HepG2 (cell line): Measurements from ENCODE around the gene NAA25. TPM values are rescaled to one million over a fixed set of nuclear protein-coding genes. Genes with fewer than 3 reads are reported as not detected.

Source experiments
- ATAC-seq: fragments of 200-7000 bp; cut with Tn5 transposase; 3 replicates; pipeline ENCODE4 v1.9.1; 2020; ENCODE audit warnings: mild to moderate bottlenecking, moderate library complexity
- BruUV-seq: library from RNA; stranded (reverse); fragments of 400-500 nt; replicated peaks from 2 replicates; lab custom pipeline; 2021; lab: Mats Ljungman, UMichigan
- CTCF ChIA-PET: fragments of 300-600 bp; formaldehyde crosslinking; extraction: SDS; loops from one replicate; lab custom pipeline; 2021; ENCODE audit warnings: low total read pairs, inconsistent platforms, low intra/inter-chr PET ratio; lab: Yijun Ruan, JAX
- POLR2A ChIA-PET: fragments of 350-600 bp; sonication (Branson Sonifier 250); formaldehyde crosslinking; loops from one replicate; lab custom pipeline; 2020; ENCODE audit warnings: antibody characterized with exemption, inconsistent platforms; lab: Yijun Ruan, JAX
- DNase-seq: peaks from one replicate; pipeline ENCODE4 v3.0.0-alpha.2; 2015; ENCODE audit warnings: low spot score
- FAIRE-seq: peaks from 3 replicates; lab custom pipeline; 2011; peaks lifted over from hg19 to GRCh38; lab: Jason Lieb, UNC
- H2AFZ ChIP-seq: one replicate; pipeline ENCODE4 v1.6.1; 2011; ENCODE audit warnings: low read length, inconsistent platforms
- H3K27ac ChIP-seq: fragments of 300-600 bp; 3 replicates; pipeline ENCODE4 v1.8.0; 2011; ENCODE audit warnings: mixed run types, mild to moderate bottlenecking, mixed read lengths, low read length, inconsistent platforms; ENCODE audit not compliant: insufficient read depth; ENCODE audit errors: extremely low read length
- H3K27me3 ChIP-seq, 2 experiments: fragments of 200-600 bp in 1 of 2; 2 replicates in 1 of 2; 3 replicates in 1 of 2; pipeline versions ENCODE4 v1.6.0 to v1.8.0; 2011; ENCODE audit warnings: low read length in 2 of 2, mild to moderate bottlenecking in 2 of 2, moderate library complexity in 2 of 2, inconsistent platforms in 1 of 2; ENCODE audit not compliant: insufficient read depth in 2 of 2, control insufficient read depth in 1 of 2
- H3K36me3 ChIP-seq, 2 experiments: fragments of 200-600 bp in 1 of 2; replicated peaks in 1 of 2; 2 replicates in 1 of 2; 3 replicates in 1 of 2; pipeline versions ENCODE4 v1.5.1 to v1.8.0; 2011; ENCODE audit warnings: low read length in 2 of 2, inconsistent platforms in 1 of 2; ENCODE audit not compliant: insufficient read depth in 2 of 2, control insufficient read depth in 1 of 2
- H3K4me1 ChIP-seq: 2 replicates; pipeline ENCODE4 v1.5.1; 2012; ENCODE audit warnings: low read length, inconsistent platforms; ENCODE audit not compliant: insufficient read depth
- H3K4me2 ChIP-seq: 2 replicates; pipeline ENCODE4 v1.6.0; 2011; ENCODE audit warnings: low read depth, low read length, inconsistent platforms
- H3K4me3 ChIP-seq, 3 experiments: fragments of 200-600 bp in 1 of 3; sonication (generic), shearing (Covaris generic) in 1 of 3; replicated peaks in 1 of 3; 2 replicates each; pipeline ENCODE4 v1.5.1; 2011 to 2016; ENCODE audit warnings: low read length in 3 of 3, inconsistent platforms in 2 of 3, low read depth in 2 of 3, mild to moderate bottlenecking in 2 of 3, control low read depth in 1 of 3, mixed read lengths in 1 of 3; ENCODE audit not compliant: insufficient read depth in 1 of 3
- H3K79me2 ChIP-seq: one replicate; pipeline ENCODE4 v1.6.1; 2011; ENCODE audit warnings: low read length, inconsistent platforms; ENCODE audit not compliant: insufficient read depth
- H3K9ac ChIP-seq: 2 replicates; pipeline ENCODE4 v1.6.0; 2011; ENCODE audit warnings: mild to moderate bottlenecking, low read depth, low read length, inconsistent platforms; ENCODE audit not compliant: insufficient read depth
- H3K9me3 ChIP-seq: 2 replicates; pipeline ENCODE4 v1.5.1; 2012; ENCODE audit warnings: mild to moderate bottlenecking, low read length
- H4K20me1 ChIP-seq: 2 replicates; pipeline ENCODE4 v1.6.0; 2011; ENCODE audit warnings: inconsistent platforms, mild to moderate bottlenecking, low read length, moderate library complexity; ENCODE audit not compliant: insufficient read depth
- HOXA9 ChIP-seq: sonication (generic); formaldehyde crosslinking; IDR thresholded peaks from 2 replicates; pipeline ENCODE4 v1.8.1; 2022; ENCODE audit warnings: missing genetic modification reagents, mild to moderate bottlenecking, moderate library complexity, borderline replicate concordance
- TBL1XR1 ChIP-seq: fragments of 150-350 bp; IDR thresholded peaks from 2 replicates; pipeline ENCODE4 v1.6.1; 2014; ENCODE audit warnings: borderline replicate concordance, low read length; ENCODE audit not compliant: partially characterized antibody
- TCF12 ChIP-seq, 2 experiments: fragments of 450-650 bp in 1 of 2; sonication (generic) in 1 of 2; formaldehyde crosslinking in 1 of 2; IDR thresholded peaks; 2 replicates each; pipeline versions ENCODE4 v1.6.1 to v1.8.0; 2017 to 2022; ENCODE audit warnings: antibody characterized with exemption in 1 of 2, mild to moderate bottlenecking in 1 of 2, missing genetic modification reagents in 1 of 2, moderate library complexity in 1 of 2
- ZNF607 ChIP-seq: sonication (generic); formaldehyde crosslinking; IDR thresholded peaks from 2 replicates; pipeline ENCODE4 v1.5.1; 2020; ENCODE audit warnings: missing genetic modification reagents, mild to moderate bottlenecking, borderline replicate concordance
- WGBS: methylation state at CpG from one replicate; pipeline ENCODE4 v1.1.6; 2017; ENCODE audit warnings: low lambda C conversion rate; 5-methylcytosine and 5-hydroxymethylcytosine counted together
- in situ Hi-C: cut with HindIII; loops from 2 replicates; pipeline ENCODE4 v1.10.0; 2017; ENCODE audit warnings: low pct_unique_long_range_greater_than_20kb; ENCODE audit not compliant: extremely low pct_ligation_motif_present
- intact Hi-C: fragments of 100-400 bp; cut with micrococcal nuclease; formaldehyde crosslinking; loops from one replicate; pipeline ENCODE4 v1.10.0; 2022; ENCODE audit not compliant: unreplicated experiment
- polyA plus RNA-seq, 8 experiments: library from polyadenylated mRNA; depleted of rRNA in 3 of 8; stranded (reverse) in 7 of 8; unstranded in 1 of 8; fragments of >200 nt; fragmentation: Illumina TruSeq in 4 of 8; extraction: Trizol in 4 of 8; gene quantifications; 2 replicates each; pipeline versions ENCODE4 v1.2.1 to v1.2.3, GENCODE V29; 2011 to 2016; ENCODE audit warnings: low read depth in 4 of 8, missing spikeins in 1 of 8, mixed read lengths in 1 of 8; ENCODE audit not compliant: insufficient read depth in 1 of 8
- total RNA-seq, 5 experiments: library from RNA; depleted of rRNA; stranded (reverse); fragments of >200 nt; fragmentation: Illumina TruSeq; extraction: Trizol; gene quantifications; 2 replicates each; pipeline ENCODE4 v1.2.3, GENCODE V29; 2016; ENCODE audit warnings: low read depth in 1 of 5

NAA25 gene
- total and polyA plus RNA-seq, 2 of the 13 experiments (the other 11 are each of a cell fraction or from before 2014, with no cell fraction given) = 11.4 to 32.0 TPM

DNA sequence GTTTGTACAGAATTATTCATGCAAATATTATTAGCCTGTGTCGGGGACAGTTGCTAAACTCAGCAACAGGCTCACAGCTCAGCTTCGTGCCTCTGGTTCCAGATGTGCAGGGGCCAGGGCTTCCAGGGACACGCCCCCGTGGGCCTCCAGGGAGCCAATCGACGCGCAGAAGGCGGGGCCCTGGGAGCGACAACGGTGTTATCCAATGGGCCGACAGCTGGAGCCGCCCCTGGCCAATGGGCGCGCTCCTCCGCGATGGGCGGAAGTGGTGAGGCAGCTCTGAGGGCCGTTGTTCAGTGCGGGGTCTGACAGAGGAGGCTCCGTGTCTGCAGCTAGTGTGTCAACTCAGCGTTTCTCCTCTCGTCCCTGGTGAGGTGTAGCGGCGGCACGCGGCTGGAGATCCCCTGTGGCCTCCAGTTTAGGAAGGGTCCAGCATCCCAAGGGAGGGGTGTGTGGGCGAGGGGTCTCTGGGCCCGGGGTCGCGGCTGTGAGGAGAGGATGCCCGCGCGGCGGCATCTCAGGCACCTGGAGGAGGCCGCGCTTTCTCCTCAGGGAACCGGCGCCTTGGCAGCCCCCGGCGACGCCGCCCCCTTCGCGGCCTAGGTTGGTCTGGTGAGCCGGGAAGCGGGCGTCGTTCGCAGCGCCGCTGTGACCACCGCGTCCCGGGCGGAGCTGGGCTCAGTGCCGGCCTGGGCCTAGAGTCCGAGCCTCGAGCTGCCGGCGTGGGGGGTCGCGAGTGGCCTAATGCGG, 16.8 kb upstream of the NAA25 start, which contains the start of gene TRAFD1 (continued):
- TF ChIP-seq TBL1XR1 (peak; percentile 13), ZNF607 (peak; percentile 82; the same call in 1 of the 2 replicates)

- ATAC-seq (peak; percentile 3), FAIRE-seq (no peak), DNase-seq (no peak)
- Histone ChIP-seq H3K36me3 (no peaks in the 10 kb centered on the region), H3K4me2 (peak overlapping the region; percentile 96), H4K20me1 (no peaks in the 10 kb centered on the region), H3K4me1 (peaks cover 51% of the 10 kb centered on the region), H3K27me3 (no peaks in the 10 kb centered on the region), H3K27ac (peak overlapping the region; percentile 56), H3K79me2 (peaks cover 10% of the 10 kb centered on the region), H3K9me3 (no peaks in the 10 kb centered on the region), H3K9ac (no peak overlapping the region), H2AFZ (no peak overlapping the region), H3K4me3 (peak overlapping the region in 2 of 3 experiments; percentile 29 to 81; a peak in 3 of 6 replicates)
- no TSS peak for BruUV-seq
- CTCF ChIA-PET = no interaction called here
- TF ChIP-seq TCF12 (IDR thresholded peaks at IDR 0.05) (no peak), TCF12 (CRISPR knock-in tag; IDR thresholded peaks at IDR 0.05) (no peak), HOXA9 (CRISPR knock-in tag) (0 out of 2 replicates have a peak, but pooled peaks have one; percentile 20)
- intact Hi-C loops = no loop called here
- in situ Hi-C loops = no loop called here
- 0% methylated on average over 1 of the region's 1 CpG for WGBS
- POLR2A ChIA-PET = interaction anchor here (0.6 to 7.1 kb wide), 6 partner anchors 9 to 439 kb away, joined by 3 to 85 read pairs (median 5); partner anchors contain the start of genes ACAD10, BRAP, ERP29 and NAA25
Measured at GRCh38 chr12:112124918-112125249, 16.3 kb upstream of the NAA25 start.
